OCI-LY7 (cell line): ENCODE measurements around the gene MUC5B. TPM values are rescaled to one million over a fixed set of nuclear protein-coding genes. Genes with fewer than 3 reads are reported as not detected.
"Not testable (repeated sequence)": the region's sequence is repeated elsewhere in the genome, so short reads cannot be mapped to it uniquely, and the experiment has no call there.

Experiments
- BruUV-seq: library from RNA; stranded (reverse); fragments of 400-500 nt; replicated peaks from 2 replicates; lab custom pipeline; 2021; lab: Mats Ljungman, UMichigan
- CTCF ChIA-PET: fragments of 300-600 bp; sonication (Branson Sonifier 250); formaldehyde crosslinking; loops from one replicate; lab custom pipeline; 2022; ENCODE audit warnings: antibody characterized with exemption; ENCODE audit not compliant: unreplicated experiment; lab: Charles Lee
- POLR2A ChIA-PET: fragments of 300-600 bp; sonication (Branson Sonifier 250); formaldehyde crosslinking; loops from one replicate; lab custom pipeline; 2022; ENCODE audit warnings: antibody characterized with exemption; lab: Charles Lee
- DNase-seq: peaks from one replicate; pipeline ENCODE4 v3.0.0-alpha.2; 2015; ENCODE audit warnings: low spot score
- H2AFZ ChIP-seq: fragments of 200-600 bp; sonication (generic), shearing (Covaris generic); 2 replicates; pipeline ENCODE4 v1.6.1; 2014; ENCODE audit warnings: mild to moderate bottlenecking, antibody characterized with exemption, low read length, moderate library complexity
- H3K27ac ChIP-seq: fragments of 200-600 bp; sonication (generic); 2 replicates; pipeline ENCODE4 v1.5.1; 2014; ENCODE audit warnings: mixed run types, low read depth, mild to moderate bottlenecking, moderate library complexity, low read length, inconsistent platforms; ENCODE audit not compliant: poor library complexity, severe bottlenecking
- H3K36me3 ChIP-seq: fragments of 200-600 bp; sonication (generic); 2 replicates; pipeline ENCODE4 v1.6.1; 2014; ENCODE audit warnings: mild to moderate bottlenecking, antibody characterized with exemption, low read length, moderate library complexity, mixed read lengths; ENCODE audit not compliant: insufficient read depth
- H3K4me1 ChIP-seq: fragments of 200-600 bp; sonication (generic); 2 replicates; pipeline ENCODE4 v1.5.1; 2014; ENCODE audit warnings: mild to moderate bottlenecking, low read length; ENCODE audit not compliant: insufficient read depth, poor library complexity, severe bottlenecking
- H3K4me2 ChIP-seq: fragments of 200-600 bp; sonication (generic); 2 replicates; pipeline ENCODE4 v1.6.1; 2014; ENCODE audit warnings: mild to moderate bottlenecking, low read length
- H3K4me3 ChIP-seq: fragments of 200-600 bp; sonication (generic); 2 replicates; pipeline ENCODE4 v1.5.1; 2014; ENCODE audit warnings: mild to moderate bottlenecking, low read depth, low read length; ENCODE audit not compliant: poor library complexity, severe bottlenecking
- H3K79me2 ChIP-seq: fragments of 200-600 bp; sonication (generic); 2 replicates; pipeline ENCODE4 v1.6.1; 2016; ENCODE audit warnings: low read depth, mild to moderate bottlenecking, low read length, moderate library complexity, mixed read lengths; ENCODE audit not compliant: insufficient read depth
- H3K9me2 ChIP-seq: fragments of 200-600 bp; sonication (generic); 2 replicates; pipeline ENCODE4 v1.6.1; 2016; ENCODE audit warnings: mild to moderate bottlenecking, low read length, mixed read lengths; ENCODE audit not compliant: insufficient read depth
- H3K9me3 ChIP-seq: fragments of 200-600 bp; sonication (generic); 2 replicates; pipeline ENCODE4 v1.6.1; 2014; ENCODE audit warnings: mild to moderate bottlenecking, mixed run types, low read length, mixed read lengths
- H4K20me1 ChIP-seq: fragments of 200-600 bp; sonication (generic); 2 replicates; pipeline ENCODE4 v1.6.1; 2014; ENCODE audit warnings: mild to moderate bottlenecking, antibody characterized with exemption, low read length, moderate library complexity, mixed read lengths; ENCODE audit not compliant: insufficient read depth
- CTCF ChIP-seq: fragments of 200-600 bp; sonication (generic); conservative IDR thresholded peaks from 2 replicates; pipeline ENCODE4 v1.5.1; 2014; ENCODE audit warnings: mild to moderate bottlenecking, antibody characterized with exemption, low read length, moderate library complexity, mixed read lengths
- EZH2phosphoT487 ChIP-seq: fragments of 200-600 bp; sonication (generic); IDR thresholded peaks from 2 replicates; pipeline ENCODE4 v1.6.1; 2018; ENCODE audit warnings: low read depth, borderline replicate concordance, mild to moderate bottlenecking, mixed run types, antibody characterized with exemption, low read length, moderate library complexity, mixed read lengths
- intact Hi-C: fragments of 100-400 bp; cut with micrococcal nuclease; formaldehyde crosslinking; loops from one replicate; pipeline ENCODE4 v1.10.0; 2022; ENCODE audit not compliant: unreplicated experiment
- total RNA-seq, 2 experiments: library from RNA; depleted of rRNA in 1 of 2; stranded (reverse); fragments of >200 nt in 1 of 2; shearing (Covaris generic) in 1 of 2; gene quantifications; 2 replicates each; pipeline ENCODE4 v1.2.3, GENCODE V29; 2014 to 2022

MUC5B gene
- total RNA-seq, 2 experiments from 2014 or later = under 0.01 TPM; not detected in 1

- BruUV-seq, POLR2A ChIA-PET: not testable (repeated sequence)
Measured at GRCh38 chr11:1247026-1247425, 24.2 kb downstream of the MUC5B start.

GRCh38 chr11:1248951-1249350, 26.1 kb downstream of the MUC5B start:
- H3K79me2 ChIP-seq, POLR2A ChIA-PET, DNase-seq, H3K4me3 ChIP-seq, H3K27ac ChIP-seq, CTCF ChIA-PET, H3K9me2 ChIP-seq, H3K36me3 ChIP-seq, H2AFZ ChIP-seq, H3K4me1 ChIP-seq, H3K4me2 ChIP-seq, H4K20me1 ChIP-seq, H3K9me3 ChIP-seq, BruUV-seq, intact Hi-C loops: not testable (repeated sequence)

More at GRCh38 chr11:1247026-1247425, 24.2 kb downstream of the MUC5B start:
- H3K4me3 ChIP-seq, H3K9me2 ChIP-seq, H3K4me2 ChIP-seq, H2AFZ ChIP-seq, H3K27ac ChIP-seq, H3K4me1 ChIP-seq, H3K79me2 ChIP-seq, CTCF ChIA-PET, DNase-seq, H3K9me3 ChIP-seq, H4K20me1 ChIP-seq, intact Hi-C loops, H3K36me3 ChIP-seq: not testable (repeated sequence)

GRCh38 chr11:1250411-1250810, 27.5 kb downstream of the MUC5B start:
- DNase-seq, H3K36me3 ChIP-seq, H3K4me2 ChIP-seq, intact Hi-C loops, H3K9me2 ChIP-seq, CTCF ChIA-PET, POLR2A ChIA-PET, H2AFZ ChIP-seq, H3K4me3 ChIP-seq, H3K9me3 ChIP-seq, H3K79me2 ChIP-seq, H3K27ac ChIP-seq, BruUV-seq, H3K4me1 ChIP-seq, H4K20me1 ChIP-seq: not testable (repeated sequence)

- H3K4me1 ChIP-seq = no peaks in the 10 kb centered on the region
- BruUV-seq = no TSS peak
Measured at GRCh38 chr11:1251236-1251770, 28.4 kb downstream of the MUC5B start.

More at GRCh38 chr11:1251236-1251770, 28.4 kb downstream of the MUC5B start:
- intact Hi-C loops = no loop called here
- H3K9me3 ChIP-seq = 0 out of 2 replicates have a peak, but pooled peaks cover 3% of the 10 kb centered on the region
- no peak overlapping the region for H3K4me2 ChIP-seq
- H2AFZ ChIP-seq = no peak overlapping the region
- no peaks in the 10 kb centered on the region for H3K9me2 ChIP-seq
- DNase-seq = no peak
- H3K36me3 ChIP-seq = no peaks in the 10 kb centered on the region
- H3K4me3 ChIP-seq = no peak overlapping the region
- no peaks in the 10 kb centered on the region for H3K79me2 ChIP-seq
- H3K27ac ChIP-seq = no peak overlapping the region
- ChIA-PET POLR2A (no interaction called here), CTCF (interaction anchor here (0.6 kb wide), 1 partner anchor 347 kb away, joined by 5 read pairs; the partner anchor contains the start of gene KRTAP5-2)
- no peaks in the 10 kb centered on the region for H4K20me1 ChIP-seq
- no peak for TF ChIP-seq CTCF
- no peak for TF ChIP-seq EZH2phosphoT487
